CD4-positive, alpha-beta memory T cell (primary cell): ENCODE data around the gene BPIFA2. TPM values are rescaled to one million over a fixed set of nuclear protein-coding genes. Genes with fewer than 3 reads are reported as not detected.

Source experiments
- CTCF ChIA-PET: fragments of 350-600 bp; sonication (Branson Sonifier 250); formaldehyde crosslinking; loops from one replicate; lab custom pipeline; 2021; ENCODE audit warnings: inconsistent platforms; ENCODE audit not compliant: partially characterized antibody; lab: Charles Lee
- POLR2A ChIA-PET: fragments of 350-600 bp; sonication (Branson Sonifier 250); formaldehyde crosslinking; loops from one replicate; lab custom pipeline; 2021; ENCODE audit not compliant: partially characterized antibody; lab: Charles Lee
- DNase-seq, 5 donors: peaks; one replicate each; pipeline versions ENCODE4 v3.0.0 to v3.0.0-alpha.2; 2020 to 2022; ENCODE audit warnings: mixed read lengths in 1 of 5
- H3K27ac ChIP-seq: one replicate; pipeline ENCODE4 v1.7.0; 2013; ENCODE audit warnings: low read depth, low read length
- H3K27me3 ChIP-seq: 2 replicates; pipeline ENCODE4 v1.7.0; 2013; ENCODE audit warnings: mild to moderate bottlenecking, low read length, moderate library complexity; ENCODE audit not compliant: insufficient read depth
- H3K36me3 ChIP-seq: 2 replicates; pipeline ENCODE4 v1.7.0; 2013; ENCODE audit warnings: mild to moderate bottlenecking, low read length, moderate library complexity; ENCODE audit not compliant: insufficient read depth
- H3K4me1 ChIP-seq: 2 replicates; pipeline ENCODE4 v1.7.0; 2013; ENCODE audit warnings: mild to moderate bottlenecking, low read length, moderate library complexity; ENCODE audit not compliant: insufficient read depth
- H3K4me3 ChIP-seq, 2 donors: one replicate each; pipeline ENCODE4 v1.7.0; 2013; ENCODE audit warnings: low read length in 2 of 2, mild to moderate bottlenecking in 1 of 2
- H3K9me3 ChIP-seq, 2 donors: one replicate each; pipeline ENCODE4 v1.7.0; 2013; ENCODE audit warnings: low read length in 2 of 2, control low read depth in 1 of 2; ENCODE audit not compliant: control insufficient read depth in 1 of 2
- H3K27ac Mint-ChIP-seq, 7 donors: one replicate each; pipeline ENCODE4 v1.8.0; 2020 to 2021; ENCODE audit warnings: mixed read lengths in 7 of 7, mild to moderate bottlenecking in 6 of 7, inconsistent platforms in 3 of 7, moderate library complexity in 3 of 7
- H3K27me3 Mint-ChIP-seq, 2 donors: one replicate each; pipeline ENCODE4 v1.8.0; 2020 to 2021; ENCODE audit warnings: mixed read lengths in 2 of 2
- H3K36me3 Mint-ChIP-seq, 2 donors: one replicate each; pipeline ENCODE4 v1.8.0; 2020 to 2021; ENCODE audit warnings: mixed read lengths in 2 of 2, inconsistent platforms in 1 of 2, mild to moderate bottlenecking in 1 of 2
- H3K4me1 Mint-ChIP-seq, 4 donors: one replicate each; pipeline ENCODE4 v1.8.0; 2020 to 2021; ENCODE audit warnings: mixed read lengths in 4 of 4, mild to moderate bottlenecking in 1 of 4
- H3K4me3 Mint-ChIP-seq, 8 donors: one replicate each; pipeline ENCODE4 v1.8.0; 2020 to 2021; ENCODE audit warnings: mixed read lengths in 8 of 8, mild to moderate bottlenecking in 7 of 8, moderate library complexity in 6 of 8, inconsistent platforms in 3 of 8
- H3K9me3 Mint-ChIP-seq, 8 donors: one replicate each; pipeline ENCODE4 v1.8.0; 2020 to 2021; ENCODE audit warnings: mixed read lengths in 8 of 8, mild to moderate bottlenecking in 5 of 8, inconsistent platforms in 3 of 8, moderate library complexity in 1 of 8
- intact Hi-C: fragments of 100-400 bp; cut with micrococcal nuclease; formaldehyde crosslinking; loops from one replicate; pipeline ENCODE4 v1.15.1; 2023
- polyA plus RNA-seq, 2 donors: library from polyadenylated mRNA; unstranded; fragments of 300-500 nt; fragmentation: Illumina TruSeq; gene quantifications; one replicate each; pipeline ENCODE4 v1.2.3, GENCODE V29; 2021
- total RNA-seq, 2 experiments: library from RNA; stranded (reverse); gene quantifications; one replicate each; pipeline ENCODE4 v1.2.3, GENCODE V29; 2021

The BPIFA2 gene
- total and polyA plus RNA-seq, 4 experiments from 2014 or later: not detected

- Histone ChIP-seq H3K9me3 (no peaks in the 10 kb centered on the region), H3K27me3 (peaks cover 9% of the 10 kb centered on the region), H3K27ac (no peak overlapping the region), H3K36me3 (no peaks in the 10 kb centered on the region), H3K4me1 (no peaks in the 10 kb centered on the region), H3K4me3 (no peak overlapping the region)
- Mint-ChIP-seq H3K4me3 (no peak overlapping the region), H3K4me1 (no peaks in the 10 kb centered on the region), H3K36me3 (no peaks in the 10 kb centered on the region), H3K27me3 (peaks cover 12 to 16% of the 10 kb centered on the region in 2 donors), H3K27ac (no peak overlapping the region), H3K9me3 (peaks cover 0 to 4% (median 0%) of the 10 kb centered on the region in 8 donors)
- intact Hi-C loops: no loop called here
- POLR2A ChIA-PET: no interaction called here
- no peak for DNase-seq
- CTCF ChIA-PET: no interaction called here
These were observed 22.4 kb upstream of the BPIFA2 start for GRCh38 chr20:33145521-33145920.

GRCh38 chr20:33147299-33147698, 20.7 kb upstream of the BPIFA2 start:
- H3K36me3 ChIP-seq: no peaks in the 10 kb centered on the region
- H3K9me3 ChIP-seq: no peaks in the 10 kb centered on the region
- DNase-seq: no peak
- CTCF ChIA-PET: no interaction called here
- no peak overlapping the region for H3K4me3 ChIP-seq
- peaks cover 17 to 20% of the 10 kb centered on the region in 2 donors for H3K27me3 Mint-ChIP-seq
- no peak overlapping the region for H3K27ac ChIP-seq
- H3K9me3 Mint-ChIP-seq: peaks cover 0 to 4% (median 0%) of the 10 kb centered on the region in 8 donors
- no peak overlapping the region for H3K4me3 Mint-ChIP-seq
- POLR2A ChIA-PET: no interaction called here
- H3K27me3 ChIP-seq: peaks cover 9% of the 10 kb centered on the region
- peak overlapping the region in 1 of 7 donors; percentile 40 for H3K27ac Mint-ChIP-seq
- intact Hi-C loops: no loop called here
- no peaks in the 10 kb centered on the region for H3K4me1 Mint-ChIP-seq
- no peaks in the 10 kb centered on the region for H3K4me1 ChIP-seq
- H3K36me3 Mint-ChIP-seq: no peaks in the 10 kb centered on the region

- ChIA-PET CTCF (no interaction called here), POLR2A (no interaction called here)
- H3K27ac Mint-ChIP-seq: no peak overlapping the region
- peaks cover 9% of the 10 kb centered on the region for H3K27me3 ChIP-seq
- no peak overlapping the region for H3K4me3 Mint-ChIP-seq
- no peaks in the 10 kb centered on the region for H3K9me3 ChIP-seq
- H3K9me3 Mint-ChIP-seq: peaks cover 0 to 4% (median 0%) of the 10 kb centered on the region in 8 donors
- DNase-seq: no peak
- H3K4me1 ChIP-seq: no peaks in the 10 kb centered on the region
- intact Hi-C loops: no loop called here
- no peaks in the 10 kb centered on the region for H3K4me1 Mint-ChIP-seq
- no peak overlapping the region for H3K4me3 ChIP-seq
- peaks cover 17 to 23% of the 10 kb centered on the region in 2 donors for H3K27me3 Mint-ChIP-seq
- no peak overlapping the region for H3K27ac ChIP-seq
- no peaks in the 10 kb centered on the region for H3K36me3 Mint-ChIP-seq
- H3K36me3 ChIP-seq: no peaks in the 10 kb centered on the region
These were observed 19.9 kb upstream of the BPIFA2 start for GRCh38 chr20:33148040-33148439.

DNA sequence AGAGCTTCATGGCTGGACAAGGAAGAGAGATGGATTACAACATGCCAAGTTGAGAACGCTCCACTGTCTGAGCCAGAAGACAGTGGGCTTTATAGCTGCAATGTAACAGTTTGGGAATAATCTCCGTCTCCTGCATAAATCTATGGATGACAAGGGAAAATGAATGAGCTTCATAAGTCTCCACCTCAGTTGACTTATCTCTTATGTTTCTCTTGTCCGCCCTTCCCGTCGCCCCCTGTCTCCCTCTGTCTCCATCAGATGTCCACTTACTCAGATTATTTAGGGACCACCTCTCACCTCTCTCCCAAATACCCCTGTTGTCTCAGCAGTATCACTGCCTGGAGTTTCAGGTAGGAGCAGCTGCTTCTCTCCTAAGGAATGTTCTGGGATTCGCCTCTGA, 13.7 kb upstream of the BPIFA2 start:
- H3K36me3 ChIP-seq: no peaks in the 10 kb centered on the region
- DNase-seq: no peak
- CTCF ChIA-PET: no interaction called here
- H3K36me3 Mint-ChIP-seq: no peaks in the 10 kb centered on the region
- no peaks in the 10 kb centered on the region for H3K4me1 ChIP-seq
- POLR2A ChIA-PET: no interaction called here
- peaks cover 3% of the 10 kb centered on the region for H3K27me3 ChIP-seq
- no peak overlapping the region for H3K4me3 Mint-ChIP-seq
- intact Hi-C loops: no loop called here
- H3K4me3 ChIP-seq: no peak overlapping the region
- H3K9me3 Mint-ChIP-seq: no peaks in the 10 kb centered on the region
- H3K9me3 ChIP-seq: no peaks in the 10 kb centered on the region
- H3K27me3 Mint-ChIP-seq: peaks cover 10 to 34% of the 10 kb centered on the region in 2 donors
- no peak overlapping the region for H3K27ac ChIP-seq
- no peaks in the 10 kb centered on the region for H3K4me1 Mint-ChIP-seq
- H3K27ac Mint-ChIP-seq: no peak overlapping the region

DNA sequence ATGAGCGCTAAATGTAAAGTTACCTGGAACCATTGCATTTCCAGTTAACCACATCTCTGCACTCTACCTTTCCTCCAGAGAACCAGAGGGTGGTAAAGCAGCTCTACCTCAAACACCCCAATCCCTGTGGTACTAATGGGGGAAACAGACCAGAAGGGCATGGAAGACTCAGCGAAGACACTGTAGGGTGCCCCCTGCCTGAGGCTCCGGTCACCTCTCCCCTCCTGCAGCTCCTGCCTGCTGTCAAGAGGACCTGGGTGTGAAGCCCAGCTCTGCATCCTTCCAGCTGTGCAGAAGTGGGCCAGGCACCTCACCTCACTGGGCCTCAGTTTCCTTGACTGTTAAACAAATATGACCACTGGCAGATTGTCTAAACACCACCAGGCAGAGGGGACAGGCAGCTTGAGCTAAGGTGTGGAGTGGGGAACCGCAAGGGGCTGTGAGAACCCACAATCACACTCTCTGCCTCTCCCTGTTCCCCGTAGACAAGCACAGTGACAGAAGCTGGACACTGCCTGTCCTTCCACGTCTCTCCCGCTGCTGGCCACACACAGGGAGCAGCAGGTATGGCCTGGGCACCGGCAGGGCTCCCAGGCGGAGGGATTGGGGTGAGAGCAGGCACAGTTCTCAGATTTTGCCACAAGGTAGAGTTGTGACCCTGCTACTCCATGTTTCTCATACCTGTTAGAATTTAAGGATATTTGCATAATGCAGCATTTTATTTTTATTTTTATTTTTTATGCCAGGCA, 9.1 kb upstream of the BPIFA2 start:
- no peaks in the 10 kb centered on the region for H3K4me1 Mint-ChIP-seq
- H3K4me3 Mint-ChIP-seq: no peak overlapping the region
- no peaks in the 10 kb centered on the region for H3K36me3 Mint-ChIP-seq
- H3K4me1 ChIP-seq: no peaks in the 10 kb centered on the region
- H3K36me3 ChIP-seq: no peaks in the 10 kb centered on the region
- no peak for DNase-seq
- H3K27ac Mint-ChIP-seq: no peak overlapping the region
- H3K9me3 Mint-ChIP-seq: no peaks in the 10 kb centered on the region
- intact Hi-C loops: no loop called here
- H3K9me3 ChIP-seq: no peaks in the 10 kb centered on the region
- H3K27me3 ChIP-seq: no peaks in the 10 kb centered on the region
- no peak overlapping the region for H3K27ac ChIP-seq
- H3K4me3 ChIP-seq: no peak overlapping the region
- H3K27me3 Mint-ChIP-seq: peaks cover 6 to 16% of the 10 kb centered on the region in 2 donors
- ChIA-PET POLR2A (no interaction called here), CTCF (no interaction called here)

DNA sequence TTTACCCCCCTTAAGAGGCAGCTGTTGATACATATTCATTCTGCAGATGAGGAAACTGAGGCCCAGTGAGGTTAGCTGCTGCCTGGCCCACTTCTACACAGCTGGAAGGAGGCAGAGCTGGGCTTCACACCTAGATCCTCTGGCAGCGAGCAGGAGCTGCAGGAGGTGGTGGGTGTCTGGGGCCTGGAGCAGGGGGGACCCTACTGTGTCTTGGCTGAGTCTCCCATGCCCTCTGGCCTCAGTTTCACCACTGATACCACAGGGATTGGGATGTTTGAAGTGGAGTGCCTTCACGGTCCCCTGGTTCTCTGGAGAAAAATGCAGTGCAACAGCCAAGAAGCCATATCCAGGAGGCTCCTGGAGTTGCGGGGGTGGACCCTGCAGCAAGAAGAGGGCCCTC, 8.2 kb upstream of the BPIFA2 start:
- peaks cover 6 to 9% of the 10 kb centered on the region in 2 donors for H3K27me3 Mint-ChIP-seq
- POLR2A ChIA-PET: no interaction called here
- CTCF ChIA-PET: no interaction called here

DNA sequence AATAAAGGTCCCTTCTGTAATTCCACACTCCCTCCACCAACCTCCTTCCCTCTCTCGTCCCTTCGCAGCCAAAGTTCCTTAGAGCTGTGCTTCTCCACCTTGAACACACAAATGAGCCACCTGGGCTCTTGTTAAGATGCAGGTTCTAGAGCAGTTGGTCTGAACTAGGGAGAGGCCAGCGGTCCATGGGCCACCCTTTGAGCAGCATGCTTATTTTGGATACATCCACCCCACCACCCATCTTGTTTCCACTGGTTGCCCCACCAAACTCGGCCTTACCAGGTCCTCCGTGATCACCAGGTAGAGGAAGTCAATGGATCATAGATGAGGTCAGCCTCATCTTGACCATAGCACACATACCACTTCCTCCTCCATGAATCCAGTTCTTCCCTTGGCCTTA, 7.3 kb upstream of the BPIFA2 start:
- no peak overlapping the region for H3K4me3 Mint-ChIP-seq
- no peaks in the 10 kb centered on the region for H3K9me3 ChIP-seq
- intact Hi-C loops: no loop called here
- H3K27ac ChIP-seq: no peak overlapping the region
- no peaks in the 10 kb centered on the region for H3K27me3 ChIP-seq
- DNase-seq: no peak
- POLR2A ChIA-PET: no interaction called here
- no peaks in the 10 kb centered on the region for H3K36me3 ChIP-seq
- CTCF ChIA-PET: no interaction called here
- H3K36me3 Mint-ChIP-seq: no peaks in the 10 kb centered on the region
- H3K27me3 Mint-ChIP-seq: peaks cover 5 to 6% of the 10 kb centered on the region in 2 donors
- H3K4me1 Mint-ChIP-seq: no peaks in the 10 kb centered on the region
- no peak overlapping the region for H3K4me3 ChIP-seq
- no peaks in the 10 kb centered on the region for H3K4me1 ChIP-seq
- no peak overlapping the region for H3K27ac Mint-ChIP-seq
- H3K9me3 Mint-ChIP-seq: no peaks in the 10 kb centered on the region

More for the DNA sequence above, 8.2 kb upstream of the BPIFA2 start:
- no peak overlapping the region for H3K27ac ChIP-seq
- H3K4me3 ChIP-seq: no peak overlapping the region
- no peaks in the 10 kb centered on the region for H3K4me1 ChIP-seq
- no peak for DNase-seq
- H3K9me3 ChIP-seq: no peaks in the 10 kb centered on the region
- Mint-ChIP-seq H3K9me3 (no peaks in the 10 kb centered on the region), H3K27ac (no peak overlapping the region), H3K36me3 (no peaks in the 10 kb centered on the region), H3K4me1 (no peaks in the 10 kb centered on the region), H3K4me3 (no peak overlapping the region)
- H3K27me3 ChIP-seq: no peaks in the 10 kb centered on the region
- H3K36me3 ChIP-seq: no peaks in the 10 kb centered on the region
- intact Hi-C loops: no loop called here
